SK-N-MC (cell line): ENCODE measurements around the gene VMO1.

Source experiments
- EZH2 ChIP-seq: fragments of 200-600 bp; sonication (generic); IDR thresholded peaks from one replicate; pipeline ENCODE4 v1.6.1; 2017; ENCODE audit warnings: antibody characterized with exemption
- POLR2AphosphoS5 ChIP-seq: IDR thresholded peaks from 2 replicates; pipeline ENCODE4 v1.6.1; 2012; ENCODE audit warnings: mild to moderate bottlenecking, low read depth, low read length, borderline replicate concordance

DNA sequence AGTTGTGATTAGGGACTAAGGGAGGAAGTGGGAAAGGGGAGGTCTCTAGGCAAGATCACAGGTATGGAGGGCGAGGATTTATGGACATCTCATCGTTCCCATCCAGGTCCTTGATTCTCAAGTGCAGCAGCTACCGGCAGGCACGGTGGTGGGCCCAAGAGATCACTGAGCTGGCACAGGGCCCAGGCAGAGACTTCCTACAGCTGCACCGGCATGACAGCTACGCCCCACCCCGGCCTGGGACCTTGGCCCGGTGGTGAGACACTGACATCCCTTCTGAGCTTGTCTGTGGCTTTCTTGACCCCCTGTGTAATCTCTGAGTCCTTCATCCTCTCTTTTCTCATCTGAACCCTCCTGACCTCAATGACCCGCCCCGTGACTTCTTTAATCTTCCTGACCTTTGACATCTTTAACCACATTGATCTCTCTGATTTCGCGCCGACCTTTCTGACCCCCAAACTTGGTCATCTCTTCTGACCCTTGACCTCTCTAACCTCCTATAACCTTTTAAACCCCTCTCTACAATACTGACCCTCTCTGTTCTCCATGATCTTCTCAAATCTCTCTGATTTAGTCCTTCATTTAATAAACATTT is 24.6 kb upstream of the VMO1 start:
- no peak for TF ChIP-seq POLR2AphosphoS5
- TF ChIP-seq EZH2, result no peak
